Measurements from ENCODE around the gene BRD9.
"Not testable (repeated sequence)": the region's sequence is repeated elsewhere in the genome, so short reads cannot be mapped to it uniquely, and the experiment has no call there.

The BRD9 gene

GRCh38 chr5:878677-879076 lies 13.9 kb downstream of the BRD9 start:
- ATAC-seq: peak; percentile 25
- not testable (repeated sequence) for DNase-seq

GRCh38 chr5:878125-878524 lies 14.5 kb downstream of the BRD9 start:
- DNase-seq (no peak), ATAC-seq (no peak)

GRCh38 chr5:876398-877365 lies 15.9 kb downstream of the BRD9 start:
- DNase-seq (no peak), ATAC-seq (no peak)

- DNase-seq (no peak), ATAC-seq (no peak)
Observed at GRCh38 chr5:875931-876330, 16.7 kb downstream of the BRD9 start.

- no peak for ATAC-seq
Observed at GRCh38 chr5:873328-873727, 19.3 kb downstream of the BRD9 start.

GRCh38 chr5:872301-872700 lies 20.3 kb downstream of the BRD9 start:
- DNase-seq: no peak
- ATAC-seq: no peak

More at GRCh38 chr5:873328-873727, 19.3 kb downstream of the BRD9 start:
- no peak for DNase-seq

- DNase-seq (no peak), ATAC-seq (no peak)
Observed at GRCh38 chr5:871596-872298, 20.9 kb downstream of the BRD9 start.

GRCh38 chr5:870956-871355 lies 21.6 kb downstream of the BRD9 start:
- ATAC-seq: no peak
- no peak for DNase-seq

GRCh38 chr5:868428-869135 lies 24.0 kb downstream of the BRD9 start:
- DNase-seq (no peak), ATAC-seq (no peak)

GRCh38 chr5:867300-867870 lies 25.2 kb downstream of the BRD9 start:
- DNase-seq (no peak), ATAC-seq (no peak)

- DNase-seq: no peak
- no peak for ATAC-seq
Observed at GRCh38 chr5:865771-866170, 26.8 kb downstream of the BRD9 start.

- ATAC-seq (no peak), DNase-seq (no peak)
Observed at GRCh38 chr5:865168-865521, 27.5 kb downstream of the BRD9 start.

- ATAC-seq (no peak), DNase-seq (no peak)
Observed at GRCh38 chr5:864492-865167, 28.0 kb downstream of the BRD9 start.

- ATAC-seq (no peak), DNase-seq (no peak)
Observed at GRCh38 chr5:863244-863805, 29.3 kb downstream of the BRD9 start.

- ATAC-seq: no peak
- DNase-seq: no peak
Observed at GRCh38 chr5:862367-863243, 30.0 kb downstream of the BRD9 start.

GRCh38 chr5:861442-862366 lies 30.9 kb downstream of the BRD9 start:
- ATAC-seq (peak; percentile 16), DNase-seq (no peak)

- ATAC-seq (no peak), DNase-seq (no peak)
Observed at GRCh38 chr5:860506-861150, 32.0 kb downstream of the BRD9 start.

GRCh38 chr5:859798-860296 lies 32.8 kb downstream of the BRD9 start:
- DNase-seq (no peak), ATAC-seq (no peak)

GRCh38 chr5:859391-859790 lies 33.2 kb downstream of the BRD9 start:
- DNase-seq (no peak), ATAC-seq (no peak)
